PFSK-1 (cell line): ENCODE measurements around the gene CDKL1.

Source experiments
- FOXP2 ChIP-seq: optimal IDR thresholded peaks from 2 replicates; pipeline ENCODE3; 2011; ENCODE audit warnings: borderline replicate concordance, control low read depth, inconsistent platforms; ENCODE audit not compliant: insufficient read depth; ENCODE audit errors: extremely low read length, extremely low read depth
- POLR2AphosphoS5 ChIP-seq: IDR thresholded peaks from 2 replicates; pipeline ENCODE4 v1.6.1; 2012; ENCODE audit warnings: low read depth, mild to moderate bottlenecking, control low read depth, low read length, moderate library complexity
- REST ChIP-seq, 2 experiments: IDR thresholded peaks; 2 replicates each; pipeline versions ENCODE4 v1.6.1 to v1.8.0; 2011 to 2012; ENCODE audit warnings: low read depth in 2 of 2, low read length in 2 of 2, control low read depth in 1 of 2, inconsistent platforms in 1 of 2, mild to moderate bottlenecking in 1 of 2, moderate library complexity in 1 of 2; ENCODE audit not compliant: insufficient read depth in 1 of 2
- SIN3A ChIP-seq: IDR thresholded peaks from 2 replicates; pipeline ENCODE4 v1.6.1; 2012; ENCODE audit warnings: mild to moderate bottlenecking, low read length, moderate library complexity, borderline replicate concordance; ENCODE audit not compliant: insufficient read depth
- TAF1 ChIP-seq: IDR thresholded peaks from 2 replicates; pipeline ENCODE4 v1.6.1; 2012; ENCODE audit warnings: low read length, control low read depth, borderline replicate concordance; ENCODE audit not compliant: insufficient read depth

- no peak for TF ChIP-seq REST (IDR thresholded peaks at IDR 0.05; ENCODE audit: insufficient read depth in 1 of 2, low read depth in 2 of 2, low read length in 2 of 2)
- TF ChIP-seq POLR2AphosphoS5: no peak
- no peak for TF ChIP-seq TAF1
- no peak for TF ChIP-seq SIN3A
- TF ChIP-seq FOXP2: no peak
Observed at GRCh38 chr14:50310445-50310844, 86.2 kb downstream of the CDKL1 start.
